CD8-positive, alpha-beta memory T cell (primary cell): Measurements from ENCODE around the gene NINL. TPM values are rescaled to one million over a fixed set of nuclear protein-coding genes. Genes with fewer than 3 reads are reported as not detected.
A peak's percentile ranks its signal among the peaks of the same experiment; 100 is the strongest.
"Not testable (repeated sequence)": the region's sequence is repeated elsewhere in the genome, so short reads cannot be mapped to it uniquely, and the experiment has no call there.

Experiments
- CTCF ChIA-PET: fragments of 350-600 bp; sonication (Branson Sonifier 250); formaldehyde crosslinking; loops from one replicate; lab custom pipeline; 2021; ENCODE audit warnings: antibody characterized with exemption; lab: Charles Lee
- POLR2A ChIA-PET: fragments of 350-600 bp; sonication (Branson Sonifier 250); formaldehyde crosslinking; loops from one replicate; lab custom pipeline; 2021; ENCODE audit warnings: antibody characterized with exemption; lab: Charles Lee
- DNase-seq, 5 donors: peaks; one replicate each; pipeline versions ENCODE4 v3.0.0 to v3.0.0-alpha.2; 2020 to 2022; ENCODE audit warnings: mixed read lengths in 1 of 5
- H3K27ac ChIP-seq: one replicate; pipeline ENCODE4 v1.7.0; 2013; ENCODE audit warnings: low read depth, mild to moderate bottlenecking, low read length, moderate library complexity
- H3K27me3 ChIP-seq: 2 replicates; pipeline ENCODE4 v1.7.0; 2013; ENCODE audit warnings: low read length, mild to moderate bottlenecking; ENCODE audit not compliant: insufficient read depth, poor library complexity, severe bottlenecking
- H3K36me3 ChIP-seq: 2 replicates; pipeline ENCODE4 v1.7.0; 2013; ENCODE audit warnings: mild to moderate bottlenecking, low read length, moderate library complexity; ENCODE audit not compliant: insufficient read depth
- H3K4me1 ChIP-seq: 2 replicates; pipeline ENCODE4 v1.7.0; 2013; ENCODE audit warnings: mild to moderate bottlenecking, low read length, moderate library complexity; ENCODE audit not compliant: insufficient read depth
- H3K4me3 ChIP-seq: 2 replicates; pipeline ENCODE4 v1.7.0; 2013; ENCODE audit warnings: mild to moderate bottlenecking, low read length
- H3K9me3 ChIP-seq: 2 replicates; pipeline ENCODE4 v1.7.0; 2013; ENCODE audit warnings: mild to moderate bottlenecking, low read length
- H3K27ac Mint-ChIP-seq, 8 donors: one replicate each; pipeline ENCODE4 v1.8.0; 2020 to 2021; ENCODE audit warnings: mixed read lengths in 8 of 8, mild to moderate bottlenecking in 6 of 8, inconsistent platforms in 3 of 8, moderate library complexity in 3 of 8
- H3K27me3 Mint-ChIP-seq, 2 donors: one replicate each; pipeline ENCODE4 v1.8.0; 2020 to 2021; ENCODE audit warnings: mixed read lengths in 2 of 2, mild to moderate bottlenecking in 1 of 2, moderate library complexity in 1 of 2
- H3K36me3 Mint-ChIP-seq, 3 donors: one replicate each; pipeline ENCODE4 v1.8.0; 2020 to 2021; ENCODE audit warnings: mixed read lengths in 3 of 3, inconsistent platforms in 1 of 3, mild to moderate bottlenecking in 1 of 3
- H3K4me1 Mint-ChIP-seq, 3 donors: one replicate each; pipeline ENCODE4 v1.8.0; 2020 to 2021; ENCODE audit warnings: mixed read lengths in 3 of 3, inconsistent platforms in 1 of 3, mild to moderate bottlenecking in 1 of 3
- H3K4me3 Mint-ChIP-seq, 7 donors: one replicate each; pipeline ENCODE4 v1.8.0; 2020 to 2021; ENCODE audit warnings: mixed read lengths in 7 of 7, mild to moderate bottlenecking in 6 of 7, moderate library complexity in 4 of 7, inconsistent platforms in 2 of 7
- H3K9me3 Mint-ChIP-seq, 5 donors: one replicate each; pipeline ENCODE4 v1.8.0; 2020 to 2022; ENCODE audit warnings: mixed read lengths in 5 of 5, mild to moderate bottlenecking in 3 of 5, moderate library complexity in 2 of 5, inconsistent platforms in 1 of 5
- polyA plus RNA-seq: library from polyadenylated mRNA; unstranded; fragments of 300-500 nt; fragmentation: Illumina TruSeq; gene quantifications from one replicate; pipeline ENCODE4 v1.2.3, GENCODE V29; 2021
- total RNA-seq, 2 experiments: library from RNA; stranded (reverse); gene quantifications; one replicate each; pipeline ENCODE4 v1.2.3, GENCODE V29; 2021

The NINL gene
- total and polyA plus RNA-seq, 3 experiments from 2014 or later = 0.64 to 1.5 (median 0.77) TPM

- Histone ChIP-seq H3K27ac (no peak overlapping the region), H3K36me3 (no peaks in the 10 kb centered on the region), H3K4me1 (no peaks in the 10 kb centered on the region), H3K27me3 (no peaks in the 10 kb centered on the region), H3K9me3 (no peaks in the 10 kb centered on the region), H3K4me3 (no peak overlapping the region)
- CTCF ChIA-PET = no interaction called here
- no peak overlapping the region for H3K27ac Mint-ChIP-seq
- H3K4me3 Mint-ChIP-seq = no peak overlapping the region
- DNase-seq = no peak
- peaks cover 0 to under 1% (median 0%) of the 10 kb centered on the region in 3 donors for H3K36me3 Mint-ChIP-seq
- no peaks in the 10 kb centered on the region for H3K4me1 Mint-ChIP-seq
- H3K9me3 Mint-ChIP-seq = no peaks in the 10 kb centered on the region
- POLR2A ChIA-PET = no interaction called here
- peaks cover 0 to 9% of the 10 kb centered on the region in 2 donors for H3K27me3 Mint-ChIP-seq
Observed at GRCh38 chr20:25604611-25605010, 19.3 kb upstream of the NINL start.

- H3K27ac ChIP-seq, H3K4me1 Mint-ChIP-seq, H3K4me3 ChIP-seq, CTCF ChIA-PET, DNase-seq, H3K9me3 ChIP-seq, H3K4me1 ChIP-seq, H3K27me3 ChIP-seq, POLR2A ChIA-PET, H3K9me3 Mint-ChIP-seq, H3K27ac Mint-ChIP-seq, H3K4me3 Mint-ChIP-seq, H3K36me3 Mint-ChIP-seq, H3K36me3 ChIP-seq: not testable (repeated sequence)
- peaks cover 0 to 14% of the 10 kb centered on the region in 2 donors for H3K27me3 Mint-ChIP-seq
Observed at GRCh38 chr20:25602914-25603309, 17.6 kb upstream of the NINL start.

- H3K27me3 ChIP-seq, DNase-seq, CTCF ChIA-PET: not testable (repeated sequence)
Observed at GRCh38 chr20:25602191-25602913, 17.0 kb upstream of the NINL start.

GRCh38 chr20:25601659-25602058 lies 16.3 kb upstream of the NINL start:
- no peaks in the 10 kb centered on the region for H3K27me3 ChIP-seq
- peaks cover 0 to 16% of the 10 kb centered on the region in 2 donors for H3K27me3 Mint-ChIP-seq
- no peak overlapping the region for H3K4me3 Mint-ChIP-seq
- H3K9me3 Mint-ChIP-seq = no peaks in the 10 kb centered on the region
- POLR2A ChIA-PET = no interaction called here
- no peaks in the 10 kb centered on the region for H3K36me3 ChIP-seq
- no peak for DNase-seq
- CTCF ChIA-PET = no interaction called here
- no peaks in the 10 kb centered on the region for H3K9me3 ChIP-seq
- no peak overlapping the region for H3K27ac ChIP-seq
- H3K27ac Mint-ChIP-seq = no peak overlapping the region
- no peak overlapping the region for H3K4me3 ChIP-seq
- H3K4me1 Mint-ChIP-seq = no peaks in the 10 kb centered on the region
- no peaks in the 10 kb centered on the region for H3K4me1 ChIP-seq
- no peaks in the 10 kb centered on the region for H3K36me3 Mint-ChIP-seq

More at GRCh38 chr20:25602191-25602913, 17.0 kb upstream of the NINL start:
- H3K9me3 Mint-ChIP-seq, H3K9me3 ChIP-seq, H3K27ac ChIP-seq, H3K36me3 Mint-ChIP-seq, H3K36me3 ChIP-seq, POLR2A ChIA-PET, H3K27ac Mint-ChIP-seq, H3K4me1 Mint-ChIP-seq, H3K4me1 ChIP-seq, H3K4me3 Mint-ChIP-seq, H3K4me3 ChIP-seq: not testable (repeated sequence)
- peaks cover 0 to 16% of the 10 kb centered on the region in 2 donors for H3K27me3 Mint-ChIP-seq

- no peak overlapping the region for H3K4me3 Mint-ChIP-seq
- H3K9me3 Mint-ChIP-seq = no peaks in the 10 kb centered on the region
- peaks cover 0 to 16% of the 10 kb centered on the region in 2 donors for H3K27me3 Mint-ChIP-seq
- H3K36me3 Mint-ChIP-seq = no peaks in the 10 kb centered on the region
- ChIA-PET CTCF (no interaction called here), POLR2A (no interaction called here)
- no peak overlapping the region for H3K27ac ChIP-seq
- no peaks in the 10 kb centered on the region for H3K4me1 Mint-ChIP-seq
- no peak for DNase-seq
- H3K9me3 ChIP-seq = no peaks in the 10 kb centered on the region
- H3K4me1 ChIP-seq = no peaks in the 10 kb centered on the region
- no peaks in the 10 kb centered on the region for H3K27me3 ChIP-seq
- no peak overlapping the region for H3K4me3 ChIP-seq
- no peaks in the 10 kb centered on the region for H3K36me3 ChIP-seq
- no peak overlapping the region for H3K27ac Mint-ChIP-seq
Observed at GRCh38 chr20:25600632-25601031, 15.3 kb upstream of the NINL start.

GRCh38 chr20:25592135-25592852 lies 7.0 kb upstream of the NINL start:
- ChIA-PET POLR2A (no interaction called here), CTCF (no interaction called here)
- H3K27ac ChIP-seq = no peak overlapping the region
- no peaks in the 10 kb centered on the region for H3K9me3 ChIP-seq
- no peaks in the 10 kb centered on the region for H3K4me1 ChIP-seq
- H3K4me1 Mint-ChIP-seq = no peaks in the 10 kb centered on the region
- H3K27me3 Mint-ChIP-seq = peaks cover 2 to 6% of the 10 kb centered on the region in 2 donors
- H3K27ac Mint-ChIP-seq = no peak overlapping the region
- H3K4me3 Mint-ChIP-seq = no peak overlapping the region
- no peak for DNase-seq
- H3K36me3 Mint-ChIP-seq = no peaks in the 10 kb centered on the region
- H3K9me3 Mint-ChIP-seq = no peaks in the 10 kb centered on the region
- H3K36me3 ChIP-seq = no peaks in the 10 kb centered on the region
- no peak overlapping the region for H3K4me3 ChIP-seq
- H3K27me3 ChIP-seq = no peaks in the 10 kb centered on the region

- H3K36me3 Mint-ChIP-seq, POLR2A ChIA-PET, H3K4me3 Mint-ChIP-seq, H3K4me1 ChIP-seq, H3K4me1 Mint-ChIP-seq, H3K4me3 ChIP-seq, H3K27ac ChIP-seq, H3K27me3 Mint-ChIP-seq, H3K36me3 ChIP-seq, H3K27me3 ChIP-seq, H3K9me3 Mint-ChIP-seq, DNase-seq, H3K27ac Mint-ChIP-seq, H3K9me3 ChIP-seq, CTCF ChIA-PET: not testable (repeated sequence)
Observed at GRCh38 chr20:25590778-25591177, 5.4 kb upstream of the NINL start.

- Mint-ChIP-seq H3K27me3 (peaks cover 7 to 10% of the 10 kb centered on the region in 2 donors), H3K9me3 (no peaks in the 10 kb centered on the region), H3K27ac (no peak overlapping the region), H3K36me3 (no peaks in the 10 kb centered on the region), H3K4me1 (peaks cover 5 to 7% (median 6%) of the 10 kb centered on the region in 3 donors), H3K4me3 (peak overlapping the region in 1 of 7 donors; percentile 29)
- ChIA-PET CTCF (no interaction called here), POLR2A (no interaction called here)
- H3K4me3 ChIP-seq = no peak overlapping the region
- peaks cover 6% of the 10 kb centered on the region for H3K4me1 ChIP-seq
- no peak for DNase-seq
- no peaks in the 10 kb centered on the region for H3K27me3 ChIP-seq
- H3K36me3 ChIP-seq = no peaks in the 10 kb centered on the region
- no peak overlapping the region for H3K27ac ChIP-seq
- H3K9me3 ChIP-seq = no peaks in the 10 kb centered on the region
Observed at GRCh38 chr20:25588491-25588890, 3.2 kb upstream of the NINL start.
